ENCODE data around the gene PSMD13. TPM values are rescaled to one million over a fixed set of nuclear protein-coding genes. Genes with fewer than 3 reads are reported as not detected.

The PSMD13 gene
- total RNA-seq, 5 donors from 2014 or later (not counting 1 experiment from before 2014, with no cell fraction given), result 74.0 to 115 (median 108) TPM

GRCh38 chr11:204587-205109 is 32.1 kb upstream of the PSMD13 start:
- Mint-ChIP-seq H3K36me3 (peaks cover 22% of the 10 kb centered on the region), H3K4me1 (peaks cover 46 to 61% (median 59%) of the 10 kb centered on the region in 3 donors), H3K27ac (no peak overlapping the region), H3K27me3 (no peaks in the 10 kb centered on the region), H3K9me3 (no peaks in the 10 kb centered on the region), H3K4me3 (peak overlapping the region in 1 of 3 donors; percentile 96)
- H3K36me3 ChIP-seq (ENCODE audit: control insufficient read depth in 2 of 2, extremely low read depth in 1 of 2, insufficient read depth in 1 of 2, low read length in 1 of 2), result peaks cover 0 to 38% of the 10 kb centered on the region in 2 donors
- H3K4me3 ChIP-seq (ENCODE audit: control insufficient read depth in 1 of 2, extremely low read depth in 1 of 2, low read length in 1 of 2), result no peak overlapping the region
- peaks cover 20 to 70% of the 10 kb centered on the region in 2 experiments for H3K4me1 ChIP-seq (ENCODE audit: control insufficient read depth in 1 of 2, extremely low read depth in 1 of 2, insufficient read depth in 2 of 2, low read length in 2 of 2)
- H3K27ac ChIP-seq (ENCODE audit: low read length), result no peak overlapping the region
- no peak for ATAC-seq (replicated peaks in 1 of 4)
- no peaks in the 10 kb centered on the region for H3K9me3 ChIP-seq
- 93% methylated on average over 10 of the region's 12 CpGs for WGBS (ENCODE audit: insufficient coverage)
- DNase-seq, result peak in 1 of 35 experiments; percentile 11
- ChIA-PET POLR2A (no interaction called here), CTCF (no interaction called here)
- H3K27me3 ChIP-seq (replicated peaks in 1 of 2; ENCODE audit: control insufficient read depth in 2 of 2, extremely low read depth in 1 of 2, insufficient read depth in 2 of 2, low read length in 1 of 2), result no peaks in the 10 kb centered on the region

- POLR2A ChIA-PET, result no interaction called here
- ATAC-seq (replicated peaks in 1 of 4), result no peak
- Mint-ChIP-seq H3K36me3 (peaks cover 26% of the 10 kb centered on the region), H3K4me1 (peaks cover 53 to 69% (median 66%) of the 10 kb centered on the region in 3 donors), H3K4me3 (peak overlapping the region; percentile 85 to 99 (median 96)), H3K9me3 (no peaks in the 10 kb centered on the region), H3K27ac (peak overlapping the region; percentile 55 to 99), H3K27me3 (no peaks in the 10 kb centered on the region)
- CTCF ChIA-PET, result no interaction called here
- Histone ChIP-seq H3K4me1 (ENCODE audit: control insufficient read depth in 1 of 2, extremely low read depth in 1 of 2, insufficient read depth in 2 of 2, low read length in 2 of 2) (peaks cover 23 to 78% of the 10 kb centered on the region in 2 experiments), H3K27me3 (replicated peaks in 1 of 2; ENCODE audit: control insufficient read depth in 2 of 2, extremely low read depth in 1 of 2, insufficient read depth in 2 of 2, low read length in 1 of 2) (no peaks in the 10 kb centered on the region), H3K36me3 (ENCODE audit: control insufficient read depth in 2 of 2, extremely low read depth in 1 of 2, insufficient read depth in 1 of 2, low read length in 1 of 2) (peaks cover 0 to 42% of the 10 kb centered on the region in 2 donors), H3K27ac (ENCODE audit: low read length) (no peak overlapping the region), H3K9me3 (no peaks in the 10 kb centered on the region), H3K4me3 (ENCODE audit: control insufficient read depth in 1 of 2, extremely low read depth in 1 of 2, low read length in 1 of 2) (no peak overlapping the region)
- DNase-seq, result no peak
- 97% methylated on average over 14 of the region's 16 CpGs for WGBS (ENCODE audit: insufficient coverage)
These were observed 31.4 kb upstream of the PSMD13 start for GRCh38 chr11:205221-206001.

- Histone ChIP-seq H3K9me3 (no peaks in the 10 kb centered on the region), H3K4me3 (ENCODE audit: control insufficient read depth in 1 of 2, extremely low read depth in 1 of 2, low read length in 1 of 2) (peak overlapping the region; percentile 86 to 89), H3K27ac (ENCODE audit: low read length) (peak overlapping the region; percentile 68), H3K4me1 (ENCODE audit: control insufficient read depth in 1 of 2, extremely low read depth in 1 of 2, insufficient read depth in 2 of 2, low read length in 2 of 2) (peaks cover 23 to 83% of the 10 kb centered on the region in 2 experiments), H3K27me3 (replicated peaks in 1 of 2; ENCODE audit: control insufficient read depth in 2 of 2, extremely low read depth in 1 of 2, insufficient read depth in 2 of 2, low read length in 1 of 2) (no peaks in the 10 kb centered on the region), H3K36me3 (ENCODE audit: control insufficient read depth in 2 of 2, extremely low read depth in 1 of 2, insufficient read depth in 1 of 2, low read length in 1 of 2) (peaks cover under 1 to 43% of the 10 kb centered on the region in 2 donors)
- peaks cover 54 to 71% (median 69%) of the 10 kb centered on the region in 3 donors for H3K4me1 Mint-ChIP-seq
- H3K4me3 Mint-ChIP-seq, result peak overlapping the region; percentile 85 to 99 (median 96)
- H3K27me3 Mint-ChIP-seq, result no peaks in the 10 kb centered on the region
- ChIA-PET CTCF (interaction anchor here in 1 of 2 donors (1.3 kb wide), 1 partner anchor 45 kb away, joined by 5 read pairs; no protein-coding TSS in a partner anchor), POLR2A (no interaction called here)
- H3K36me3 Mint-ChIP-seq, result peaks cover 21% of the 10 kb centered on the region
- no peak for DNase-seq
- no peaks in the 10 kb centered on the region for H3K9me3 Mint-ChIP-seq
- peak overlapping the region; percentile 97 to 99 for H3K27ac Mint-ChIP-seq
- no peak for ATAC-seq (replicated peaks in 1 of 4)
- WGBS (ENCODE audit: insufficient coverage), result 90% methylated on average over 2 of the region's 7 CpGs
These were observed 30.8 kb upstream of the PSMD13 start for GRCh38 chr11:206002-206384.

GRCh38 chr11:206526-207207 is 30.1 kb upstream of the PSMD13 start:
- Mint-ChIP-seq H3K9me3 (no peaks in the 10 kb centered on the region), H3K4me3 (peak overlapping the region; percentile 85 to 99 (median 96)), H3K4me1 (peaks cover 55 to 74% (median 68%) of the 10 kb centered on the region in 3 donors), H3K36me3 (peaks cover 26% of the 10 kb centered on the region), H3K27me3 (no peaks in the 10 kb centered on the region), H3K27ac (peak overlapping the region; percentile 98 to 99)
- DNase-seq (peak in 10 of 35 experiments; percentile 9 to 45 (median 23)), ATAC-seq (replicated peaks in 1 of 4) (peak in 1 of 4 experiments; percentile 1)
- Histone ChIP-seq H3K9me3 (no peaks in the 10 kb centered on the region), H3K4me1 (ENCODE audit: control insufficient read depth in 1 of 2, extremely low read depth in 1 of 2, insufficient read depth in 2 of 2, low read length in 2 of 2) (peaks cover 21 to 82% of the 10 kb centered on the region in 2 experiments), H3K27ac (ENCODE audit: low read length) (peak overlapping the region; percentile 68), H3K4me3 (ENCODE audit: control insufficient read depth in 1 of 2, extremely low read depth in 1 of 2, low read length in 1 of 2) (peak overlapping the region; percentile 86 to 89), H3K36me3 (ENCODE audit: control insufficient read depth in 2 of 2, extremely low read depth in 1 of 2, insufficient read depth in 1 of 2, low read length in 1 of 2) (peaks cover 5 to 48% of the 10 kb centered on the region in 2 donors), H3K27me3 (replicated peaks in 1 of 2; ENCODE audit: control insufficient read depth in 2 of 2, extremely low read depth in 1 of 2, insufficient read depth in 2 of 2, low read length in 1 of 2) (no peaks in the 10 kb centered on the region)
- ChIA-PET CTCF (interaction anchor here in 1 of 2 donors (0.8 to 1.3 kb wide), 6 partner anchors 30 to 242 kb away, joined by 3 to 5 read pairs (median 4); partner anchors contain the start of gene PSMD13), POLR2A (interaction anchor here (0.6 to 1.5 kb wide), 6 partner anchors 29 to 1643 kb away, joined by 3 to 4 read pairs (median 4); partner anchors contain the start of gene RNH1 (in 1 of the 2))
- WGBS (ENCODE audit: insufficient coverage), result 3% methylated on average over 37 of the region's 39 CpGs

- Histone ChIP-seq H3K4me1 (ENCODE audit: control insufficient read depth in 1 of 2, extremely low read depth in 1 of 2, insufficient read depth in 2 of 2, low read length in 2 of 2) (peaks cover 19 to 75% of the 10 kb centered on the region in 2 experiments), H3K27me3 (replicated peaks in 1 of 2; ENCODE audit: control insufficient read depth in 2 of 2, extremely low read depth in 1 of 2, insufficient read depth in 2 of 2, low read length in 1 of 2) (no peaks in the 10 kb centered on the region), H3K27ac (ENCODE audit: low read length) (peak within 1 kb of the TSS; percentile 99), H3K9me3 (no peaks in the 10 kb centered on the region), H3K36me3 (ENCODE audit: control insufficient read depth in 2 of 2, extremely low read depth in 1 of 2, insufficient read depth in 1 of 2, low read length in 1 of 2) (peaks cover 9 to 55% of the 10 kb centered on the region in 2 donors), H3K4me3 (ENCODE audit: control insufficient read depth in 1 of 2, extremely low read depth in 1 of 2, low read length in 1 of 2) (peak within 1 kb of the TSS; percentile 97 to 99)
- H3K9me3 Mint-ChIP-seq, result no peaks in the 10 kb centered on the region
- H3K27ac Mint-ChIP-seq, result peak within 1 kb of the TSS; percentile 98 to 99
- DNase-seq, result peak; percentile 95 to 100 (median 98)
- peaks cover 48 to 70% (median 63%) of the 10 kb centered on the region in 3 donors for H3K4me1 Mint-ChIP-seq
- H3K36me3 Mint-ChIP-seq, result peaks cover 28% of the 10 kb centered on the region
- H3K4me3 Mint-ChIP-seq, result peak within 1 kb of the TSS; percentile 85 to 99 (median 96)
- ChIA-PET POLR2A (interaction anchor here (0.6 to 1.5 kb wide), 6 partner anchors 28 to 1643 kb away, joined by 3 to 4 read pairs (median 4); partner anchors contain the start of gene RNH1 (in 1 of the 2)), CTCF (interaction anchor here in 1 of 2 donors (0.8 to 1.3 kb wide), 6 partner anchors 29 to 241 kb away, joined by 3 to 5 read pairs (median 4); partner anchors contain the start of gene PSMD13)
- peak; percentile 81 to 88 (median 84) for ATAC-seq (replicated peaks in 1 of 4)
- H3K27me3 Mint-ChIP-seq, result no peaks in the 10 kb centered on the region
- under 1% methylated on average over 63 of the region's 63 CpGs for WGBS (ENCODE audit: insufficient coverage)
These were observed 29.4 kb upstream of the PSMD13 start, which contains the start of the genes BET1L and RIC8A for GRCh38 chr11:207208-207862. Gene BET1L (minus strand): TSS chr11:207399. CDS start chr11:207321, 78 bp downstream. Gene RIC8A (plus strand): TSS chr11:207708. CDS start chr11:208855, 1,147 bp downstream.
